Measurements from ENCODE around the gene SH3BP2. TPM values are rescaled to one million over a fixed set of nuclear protein-coding genes. Genes with fewer than 3 reads are reported as not detected.

SH3BP2 gene
- total RNA-seq, 1 experiment from 2014 or later: 8.2 TPM

GRCh38 chr4:2847302-2847871 lies 54.5 kb downstream of the SH3BP2 start:
- no peak for DNase-seq (ENCODE audit: extremely low read depth, low read depth)

DNA sequence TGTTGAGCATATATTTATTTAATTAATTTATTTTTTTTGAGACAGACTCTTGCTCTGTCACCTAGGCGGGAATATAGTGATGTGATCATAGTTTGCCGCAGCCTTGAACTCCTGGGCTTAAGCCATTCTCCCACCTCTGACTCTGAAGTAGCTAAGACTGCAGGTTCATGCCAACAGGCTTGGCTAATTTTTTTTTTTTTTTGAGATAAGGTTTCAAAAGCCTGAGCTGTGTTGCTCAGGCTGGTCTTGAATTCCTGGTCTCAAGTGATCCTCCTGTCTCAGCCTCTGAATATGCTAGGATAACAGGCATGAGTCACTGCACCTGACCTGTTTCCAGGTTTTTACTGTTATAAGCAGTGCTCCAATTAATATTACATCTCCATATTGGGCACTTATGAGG lies 55.6 kb downstream of the SH3BP2 start:
- no peak for DNase-seq (ENCODE audit: extremely low read depth, low read depth)

- DNase-seq (ENCODE audit: extremely low read depth, low read depth): no peak
Measured at GRCh38 chr4:2849267-2850152, 56.6 kb downstream of the SH3BP2 start.

DNA sequence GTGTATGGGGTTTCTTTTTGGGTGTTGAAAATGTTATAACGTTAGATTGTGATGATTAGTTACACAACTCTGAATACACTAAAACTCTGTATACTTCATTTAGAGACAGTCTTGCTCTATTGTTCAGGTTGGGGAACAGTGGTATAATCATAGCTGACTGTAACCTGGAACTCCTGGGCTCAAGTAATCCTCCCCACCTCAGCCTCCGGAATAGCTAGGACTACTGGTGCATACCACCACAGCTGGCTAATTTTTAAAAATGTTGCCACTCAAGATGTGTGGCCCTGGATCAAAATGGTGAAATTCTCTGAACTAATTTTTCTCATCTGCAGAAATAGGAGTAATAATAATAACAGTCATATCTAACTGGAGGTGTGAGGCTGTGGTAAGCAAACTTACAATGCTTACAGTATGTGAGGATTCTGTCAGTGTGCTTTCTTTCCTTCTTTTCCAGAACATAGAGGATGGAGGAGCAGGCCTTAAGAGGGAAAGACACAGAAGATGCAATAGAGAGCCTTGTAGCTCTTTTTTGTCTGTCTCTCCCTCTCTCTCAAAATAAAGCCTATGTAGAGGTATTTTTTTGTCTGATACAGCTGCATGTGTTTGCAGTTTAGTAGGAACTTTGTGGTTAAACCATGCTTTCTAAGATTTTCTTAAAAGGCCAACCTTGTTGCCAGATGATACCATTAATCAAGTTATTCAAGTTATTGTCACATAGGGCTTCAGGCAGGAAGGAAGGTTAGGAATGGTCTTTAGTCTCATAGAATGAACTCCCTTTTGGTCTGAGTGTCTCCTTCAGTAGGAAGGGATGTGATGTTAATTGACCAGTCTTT lies 58.3 kb downstream of the SH3BP2 start:
- DNase-seq (ENCODE audit: extremely low read depth, low read depth): no peak

DNA sequence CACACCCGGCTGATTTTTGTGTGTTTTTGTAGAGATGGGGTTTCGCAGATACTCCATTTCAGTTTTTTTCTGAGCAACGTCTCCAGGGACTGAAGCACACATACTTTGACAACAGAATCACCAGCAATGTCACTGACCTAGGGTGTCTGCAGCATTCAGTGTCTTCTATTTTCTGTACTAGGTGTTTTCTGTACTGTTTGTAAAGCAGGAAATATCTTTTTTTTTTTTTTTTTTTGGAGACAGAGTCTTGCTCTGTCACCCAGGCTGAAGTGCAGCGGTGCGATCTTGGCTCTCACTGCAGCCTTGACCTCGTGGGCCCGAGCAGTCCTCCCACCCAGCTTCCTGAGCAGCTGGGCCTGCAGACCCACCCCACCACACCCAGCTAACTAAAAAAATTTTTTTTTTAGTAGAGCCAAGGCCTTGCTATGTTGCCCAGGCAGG lies 59.6 kb downstream of the SH3BP2 start:
- DNase-seq (ENCODE audit: extremely low read depth, low read depth): no peak

DNA sequence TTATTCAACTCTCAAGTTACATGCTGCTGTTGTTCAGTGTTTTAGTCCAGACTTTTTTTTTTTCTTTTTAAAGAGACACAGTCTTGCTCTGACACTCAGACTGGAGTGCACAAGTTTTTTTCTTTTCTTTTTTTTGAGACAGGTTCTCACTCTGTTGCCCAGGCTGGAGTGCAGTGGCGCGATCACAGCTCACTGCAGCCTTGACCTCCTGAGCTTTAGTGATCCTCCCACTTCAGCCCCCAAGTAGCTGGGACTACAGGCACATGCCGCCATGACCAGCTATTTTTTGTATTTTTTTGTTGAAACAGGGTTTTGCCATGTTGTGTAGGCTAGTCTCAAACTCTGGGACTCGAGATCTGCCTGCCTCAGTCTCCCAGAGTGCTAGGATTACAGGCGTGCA lies 62.7 kb downstream of the SH3BP2 start:
- DNase-seq (ENCODE audit: extremely low read depth, low read depth): no peak

- no peak for DNase-seq (ENCODE audit: extremely low read depth, low read depth)
Measured at GRCh38 chr4:2856266-2856665, 63.4 kb downstream of the SH3BP2 start.

- no peak for DNase-seq (ENCODE audit: extremely low read depth, low read depth)
Measured at GRCh38 chr4:2857349-2857927, 64.6 kb downstream of the SH3BP2 start.

DNA sequence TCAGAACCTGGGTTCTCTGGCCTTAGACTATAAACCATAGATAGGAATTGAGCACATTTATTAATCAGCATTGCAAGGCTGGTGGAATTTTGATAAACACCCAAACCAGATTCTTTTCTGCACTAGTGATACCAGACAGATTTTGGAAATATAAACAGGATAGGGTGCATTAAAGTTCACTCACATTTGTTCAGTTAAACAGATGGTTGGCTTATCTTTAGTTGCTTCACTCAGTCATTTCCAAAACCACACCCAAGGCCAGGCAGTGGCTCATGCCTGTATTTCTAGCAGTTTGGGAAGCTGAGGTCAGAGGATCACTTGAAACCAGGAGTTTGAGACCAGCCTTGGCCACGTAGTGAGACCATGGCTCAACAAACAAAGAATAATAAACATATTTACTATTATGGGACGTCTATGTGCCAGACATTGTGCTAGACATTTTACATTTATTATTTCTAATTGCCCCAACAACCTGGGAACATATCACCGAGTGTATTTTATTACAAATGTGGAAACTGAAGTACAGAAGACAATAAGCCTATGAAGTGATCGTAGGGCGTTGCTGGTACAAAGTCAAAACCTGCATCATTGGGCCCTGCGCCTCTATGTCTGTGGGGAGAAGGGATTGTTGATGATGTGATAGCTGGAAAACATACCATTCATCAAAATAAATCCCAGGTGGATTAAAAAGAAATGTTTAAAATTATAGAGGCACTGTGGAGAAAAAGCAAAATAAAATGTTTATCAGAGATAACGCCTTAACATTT lies 65.7 kb downstream of the SH3BP2 start:
- DNase-seq (ENCODE audit: extremely low read depth, low read depth): no peak

GRCh38 chr4:2859514-2859913 lies 66.6 kb downstream of the SH3BP2 start:
- DNase-seq (ENCODE audit: extremely low read depth, low read depth): no peak

DNA sequence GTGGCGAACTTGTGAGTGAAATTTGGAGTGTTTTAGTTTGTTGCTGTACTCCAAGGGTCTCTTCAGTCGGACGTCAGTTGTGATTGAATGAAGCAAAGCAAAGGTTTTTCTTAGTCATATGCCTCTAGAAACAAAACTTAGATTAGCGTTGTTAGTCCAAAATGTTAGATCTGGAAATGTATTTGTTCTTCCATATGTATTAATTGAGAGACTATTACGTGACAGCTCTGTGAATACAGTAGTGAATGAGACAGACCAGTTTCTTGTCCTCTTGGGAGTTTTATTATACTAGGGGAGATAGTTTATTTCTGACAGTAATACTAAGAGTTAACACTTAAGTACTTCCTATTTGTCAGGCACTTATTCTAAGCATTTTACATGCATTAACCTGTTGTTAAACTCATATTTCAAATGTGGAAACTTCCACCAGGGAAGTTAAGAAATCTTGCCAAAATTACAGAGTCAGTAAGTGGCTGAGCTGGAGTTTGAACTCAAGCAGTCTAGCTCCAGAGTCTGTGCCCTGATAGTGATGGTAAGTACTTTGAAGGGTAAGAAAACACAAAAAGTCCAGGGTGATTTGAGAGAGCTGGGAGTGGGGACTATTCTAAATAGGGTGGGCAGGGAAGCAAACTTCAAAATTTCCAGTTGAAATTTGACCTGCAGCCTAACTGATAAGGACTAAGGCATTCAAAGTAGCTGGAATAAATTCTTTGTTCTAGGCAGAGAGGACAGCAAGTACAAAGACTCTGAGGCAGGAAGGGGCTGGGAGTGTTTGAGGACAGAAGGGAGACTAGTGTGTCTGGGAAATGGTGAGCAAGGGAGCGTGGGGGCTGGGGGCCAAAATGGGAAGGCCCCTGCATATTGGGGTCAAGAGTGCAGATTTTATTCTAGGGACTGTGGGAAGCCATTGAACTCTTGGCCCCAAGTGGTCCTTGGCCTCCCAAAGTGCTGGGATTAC lies 67.8 kb downstream of the SH3BP2 start:
- no peak for DNase-seq (ENCODE audit: extremely low read depth, low read depth)

GRCh38 chr4:2861631-2862436 lies 68.9 kb downstream of the SH3BP2 start:
- DNase-seq (ENCODE audit: extremely low read depth, low read depth): no peak

DNA sequence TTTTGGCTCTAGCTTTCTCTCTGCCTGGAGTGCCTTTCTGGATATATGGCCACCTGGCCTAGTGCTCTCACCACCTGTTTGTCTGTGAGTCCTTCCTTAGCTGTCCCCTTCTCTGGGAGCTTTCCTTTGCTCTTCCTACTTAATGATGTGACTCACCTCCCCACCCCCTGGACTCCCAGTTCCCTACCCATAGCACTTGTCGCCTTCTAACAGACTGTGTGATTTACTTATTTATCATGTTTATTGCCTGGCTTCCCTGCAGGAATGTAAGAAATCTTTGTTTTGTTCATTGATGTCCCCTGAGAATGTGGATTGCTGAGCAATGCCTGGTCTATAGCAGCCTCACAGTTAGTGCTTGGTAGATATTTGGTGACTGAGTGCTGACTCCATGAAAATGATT lies 69.6 kb downstream of the SH3BP2 start:
- no peak for DNase-seq (ENCODE audit: extremely low read depth, low read depth)

GRCh38 chr4:2863649-2864048 lies 70.8 kb downstream of the SH3BP2 start:
- no peak for DNase-seq (ENCODE audit: extremely low read depth, low read depth)

DNA sequence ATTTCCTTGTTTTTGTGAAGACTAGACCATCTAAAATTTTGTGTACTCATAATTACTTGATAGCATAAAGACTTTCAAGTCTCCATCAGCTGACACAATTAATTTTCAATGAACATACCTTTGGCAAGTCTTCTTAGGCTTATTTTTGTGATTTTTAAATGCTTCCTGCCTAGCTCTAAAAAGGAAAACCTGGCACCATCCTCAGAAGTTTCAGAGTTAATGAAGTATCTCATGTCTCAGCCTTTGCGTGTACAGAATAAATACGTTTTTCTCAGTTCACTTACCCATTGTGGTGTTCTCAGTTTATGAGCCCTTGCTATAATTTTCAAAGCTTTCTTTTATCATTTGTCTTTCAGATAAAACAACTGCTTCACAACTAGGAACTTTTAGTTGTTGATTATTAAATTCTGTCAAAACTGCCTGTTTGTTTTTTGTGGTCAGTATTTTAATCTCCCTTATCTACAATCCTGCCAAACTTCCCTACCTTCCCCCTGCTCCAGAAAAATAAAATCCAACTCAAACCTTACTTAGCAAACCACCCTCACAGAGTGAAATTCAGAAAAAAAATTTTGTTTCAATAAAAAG lies 72.4 kb downstream of the SH3BP2 start:
- DNase-seq (ENCODE audit: extremely low read depth, low read depth): no peak

- DNase-seq (ENCODE audit: extremely low read depth, low read depth): no peak
Measured at GRCh38 chr4:2866160-2866861, 73.4 kb downstream of the SH3BP2 start.

DNA sequence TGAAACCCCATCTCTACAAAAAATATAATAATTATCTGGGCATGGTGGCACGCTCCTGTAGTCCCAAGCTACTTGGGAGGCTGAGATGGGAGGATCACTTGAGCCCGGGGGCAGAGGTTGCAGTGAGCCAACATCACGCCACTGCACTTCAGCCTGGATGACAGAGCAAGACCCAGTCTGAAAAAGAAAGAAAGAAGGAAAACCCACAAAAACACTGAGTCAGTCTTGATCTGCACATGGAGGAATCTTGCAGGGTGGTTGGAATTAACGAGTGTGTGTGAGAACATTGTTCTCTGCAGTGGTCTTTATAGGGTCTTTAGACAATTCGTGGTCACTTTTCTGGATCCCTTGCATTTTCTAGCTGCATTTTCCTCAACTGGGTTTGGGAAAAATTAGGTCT lies 74.0 kb downstream of the SH3BP2 start:
- no peak for DNase-seq (ENCODE audit: extremely low read depth, low read depth)
